Naive thymus-derived CD8-positive, alpha-beta T cell (primary cell): ENCODE data around the gene ICE2. TPM values are rescaled to one million over a fixed set of nuclear protein-coding genes. Genes with fewer than 3 reads are reported as not detected.

Experiments used
- ATAC-seq, 2 donors: fragments of 150-1000 bp; cut with Tn5 transposase in 1 of 2; sonication (Bioruptor Pico), chemical (Tn5 transposase) in 1 of 2; 1 replicate in 1 of 2; 2 replicates in 1 of 2; pipeline ENCODE4 v1.10.0; 2021; ENCODE audit warnings: mild to moderate bottlenecking in 2 of 2, moderate library complexity in 2 of 2
- POLR2A ChIA-PET: fragments of 350-600 bp; sonication (Branson Sonifier 250); formaldehyde crosslinking; loops from one replicate; lab custom pipeline; 2021; ENCODE audit warnings: antibody characterized with exemption; lab: Charles Lee
- DNase-seq, 10 donors: peaks; one replicate each; pipeline versions ENCODE4 v3.0.0 to v3.0.0-alpha.2; 2020 to 2022
- H3K27ac Mint-ChIP-seq, 10 donors: one replicate each; pipeline ENCODE4 v1.8.0; 2020 to 2022; ENCODE audit warnings: mild to moderate bottlenecking in 10 of 10, mixed read lengths in 10 of 10, moderate library complexity in 4 of 10, inconsistent platforms in 1 of 10
- H3K27me3 Mint-ChIP-seq, 5 donors: one replicate each; pipeline ENCODE4 v1.8.0; 2021 to 2022; ENCODE audit warnings: mixed read lengths in 5 of 5
- H3K36me3 Mint-ChIP-seq, 3 donors: one replicate each; pipeline ENCODE4 v1.8.0; 2020 to 2022; ENCODE audit warnings: mixed read lengths in 3 of 3, mild to moderate bottlenecking in 2 of 3, inconsistent platforms in 1 of 3
- H3K4me1 Mint-ChIP-seq, 4 donors: one replicate each; pipeline ENCODE4 v1.8.0; 2021 to 2022; ENCODE audit warnings: mixed read lengths in 4 of 4
- H3K4me3 Mint-ChIP-seq, 10 donors: one replicate each; pipeline ENCODE4 v1.8.0; 2020 to 2022; ENCODE audit warnings: mild to moderate bottlenecking in 10 of 10, mixed read lengths in 10 of 10, moderate library complexity in 6 of 10, inconsistent platforms in 1 of 10
- H3K9me3 Mint-ChIP-seq, 9 donors: one replicate each; pipeline ENCODE4 v1.8.0; 2020 to 2022; ENCODE audit warnings: mixed read lengths in 9 of 9, mild to moderate bottlenecking in 3 of 9, inconsistent platforms in 1 of 9, moderate library complexity in 1 of 9
- polyA plus RNA-seq, 3 donors: library from polyadenylated mRNA; unstranded; fragments of 300-500 nt; fragmentation: Illumina TruSeq; gene quantifications; one replicate each; pipeline ENCODE4 v1.2.3, GENCODE V29; 2021
- total RNA-seq, 8 experiments: library from RNA in 2 of 8; stranded (reverse) in 2 of 8; gene quantifications; one replicate each; pipeline ENCODE4 v1.2.3 and lab custom pipeline; 2021 to 2026

ICE2 gene, protein sequence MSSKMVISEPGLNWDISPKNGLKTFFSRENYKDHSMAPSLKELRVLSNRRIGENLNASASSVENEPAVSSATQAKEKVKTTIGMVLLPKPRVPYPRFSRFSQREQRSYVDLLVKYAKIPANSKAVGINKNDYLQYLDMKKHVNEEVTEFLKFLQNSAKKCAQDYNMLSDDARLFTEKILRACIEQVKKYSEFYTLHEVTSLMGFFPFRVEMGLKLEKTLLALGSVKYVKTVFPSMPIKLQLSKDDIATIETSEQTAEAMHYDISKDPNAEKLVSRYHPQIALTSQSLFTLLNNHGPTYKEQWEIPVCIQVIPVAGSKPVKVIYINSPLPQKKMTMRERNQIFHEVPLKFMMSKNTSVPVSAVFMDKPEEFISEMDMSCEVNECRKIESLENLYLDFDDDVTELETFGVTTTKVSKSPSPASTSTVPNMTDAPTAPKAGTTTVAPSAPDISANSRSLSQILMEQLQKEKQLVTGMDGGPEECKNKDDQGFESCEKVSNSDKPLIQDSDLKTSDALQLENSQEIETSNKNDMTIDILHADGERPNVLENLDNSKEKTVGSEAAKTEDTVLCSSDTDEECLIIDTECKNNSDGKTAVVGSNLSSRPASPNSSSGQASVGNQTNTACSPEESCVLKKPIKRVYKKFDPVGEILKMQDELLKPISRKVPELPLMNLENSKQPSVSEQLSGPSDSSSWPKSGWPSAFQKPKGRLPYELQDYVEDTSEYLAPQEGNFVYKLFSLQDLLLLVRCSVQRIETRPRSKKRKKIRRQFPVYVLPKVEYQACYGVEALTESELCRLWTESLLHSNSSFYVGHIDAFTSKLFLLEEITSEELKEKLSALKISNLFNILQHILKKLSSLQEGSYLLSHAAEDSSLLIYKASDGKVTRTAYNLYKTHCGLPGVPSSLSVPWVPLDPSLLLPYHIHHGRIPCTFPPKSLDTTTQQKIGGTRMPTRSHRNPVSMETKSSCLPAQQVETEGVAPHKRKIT
- total RNA-seq (10 to 100 TPM; 64.2 to 70.4 TPM), polyA plus RNA-seq (10 to 100 TPM; 68.6 to 71.4 (median 69.2) TPM), total RNA-seq (lab: John Stamatoyannopoulos, UW) (49.2 to 126 (median 105) reads per million in 6 experiments)

DNA sequence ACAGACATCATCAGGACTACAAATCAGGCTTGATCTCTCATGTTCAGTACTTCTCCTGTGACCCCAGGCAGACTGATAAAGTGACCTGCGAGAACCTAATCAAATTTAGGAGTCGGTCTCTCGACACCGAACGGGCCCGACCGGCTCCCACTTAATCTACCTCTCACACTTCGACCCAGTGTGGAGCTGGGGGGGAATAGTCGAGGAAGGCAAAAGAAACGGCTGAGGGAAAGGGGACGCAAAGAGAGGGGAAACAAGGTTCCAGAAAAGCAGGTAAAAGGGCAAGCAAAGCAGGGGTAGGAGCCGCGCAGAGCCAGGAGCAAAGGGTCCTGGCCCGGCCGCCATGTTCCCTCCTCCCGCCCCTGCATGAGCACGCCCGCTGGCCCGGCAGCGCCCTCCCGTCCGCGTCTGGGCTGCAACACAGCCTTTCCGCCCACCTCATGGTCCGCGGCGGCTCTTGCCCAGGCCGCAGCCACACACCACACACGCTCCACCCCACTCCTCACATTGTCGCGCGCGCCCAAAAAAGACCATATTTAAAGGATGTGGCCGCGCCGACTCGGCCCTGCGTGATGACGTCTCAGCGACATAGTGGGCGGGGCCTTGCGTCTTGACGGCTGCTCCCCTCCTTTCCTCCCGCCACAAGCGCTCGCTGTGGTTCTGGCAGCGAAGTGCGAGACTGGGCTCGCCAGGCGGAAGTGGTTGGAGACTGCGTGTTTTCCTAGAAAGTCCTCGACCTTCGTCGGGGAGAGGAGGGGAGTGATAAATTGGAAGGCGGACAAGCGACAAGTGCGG is at the start of gene ICE2:
TSS of gene ICE2 (minus strand) at position 577 of the 795 bp plus-strand sequence. CDS start 1,165 bp downstream, outside the sequence.
- peak within 1 kb of the TSS; percentile 93 to 100 (median 97) for H3K4me3 Mint-ChIP-seq
- peak; percentile 88 to 93 for ATAC-seq
- H3K27me3 Mint-ChIP-seq, result peaks cover 0 to 1% (median 0%) of the 10 kb centered on the region in 5 donors
- peaks cover 23 to 76% (median 70%) of the 10 kb centered on the region in 4 donors for H3K4me1 Mint-ChIP-seq
- H3K9me3 Mint-ChIP-seq, result no peaks in the 10 kb centered on the region
- H3K27ac Mint-ChIP-seq, result peak within 1 kb of the TSS; percentile 99 to 100 (median 100)
- peak; percentile 87 to 97 (median 94) for DNase-seq
- POLR2A ChIA-PET, result interaction anchor here (0.6 to 1.7 kb wide), 6 partner anchors 16 to 418 kb away, joined by 3 to 6 read pairs (median 4); no protein-coding TSS in a partner anchor
- peaks cover 5 to 25% (median 7%) of the 10 kb centered on the region in 3 donors for H3K36me3 Mint-ChIP-seq

- Mint-ChIP-seq H3K4me3 (peak overlapping the region in 8 of 10 donors; percentile 6 to 51 (median 38)), H3K36me3 (peaks cover 0 to 64% (median 6%) of the 10 kb centered on the region in 3 donors), H3K27me3 (no peaks in the 10 kb centered on the region), H3K9me3 (no peaks in the 10 kb centered on the region), H3K4me1 (peaks cover 32 to 85% (median 76%) of the 10 kb centered on the region in 4 donors), H3K27ac (peak overlapping the region; percentile 81 to 97 (median 92))
- DNase-seq, result peak in 2 of 10 donors; percentile 43 to 47
- peak; percentile 83 to 93 for ATAC-seq
- POLR2A ChIA-PET, result interaction anchor here (0.7 to 1.5 kb wide), 3 partner anchors 8 to 29 kb away, joined by 3 to 7 read pairs (median 4); no protein-coding TSS in a partner anchor
These were observed 49.6 kb upstream of the ICE2 start for GRCh38 chr15:60528530-60528929.

- Mint-ChIP-seq H3K9me3 (no peaks in the 10 kb centered on the region), H3K4me1 (peaks cover 28 to 80% (median 68%) of the 10 kb centered on the region in 4 donors), H3K27me3 (no peaks in the 10 kb centered on the region), H3K4me3 (peak overlapping the region in 1 of 10 donors; percentile 19), H3K27ac (peak overlapping the region; percentile 81 to 97 (median 91)), H3K36me3 (peaks cover 0 to 68% (median 8%) of the 10 kb centered on the region in 3 donors)
- no peak for DNase-seq
- ATAC-seq, result no peak
- POLR2A ChIA-PET, result interaction anchor here (0.9 kb wide), 1 partner anchor 16 kb away, joined by 3 read pairs; no protein-coding TSS in a partner anchor
These were observed 48.5 kb upstream of the ICE2 start for GRCh38 chr15:60527456-60527855.

DNA sequence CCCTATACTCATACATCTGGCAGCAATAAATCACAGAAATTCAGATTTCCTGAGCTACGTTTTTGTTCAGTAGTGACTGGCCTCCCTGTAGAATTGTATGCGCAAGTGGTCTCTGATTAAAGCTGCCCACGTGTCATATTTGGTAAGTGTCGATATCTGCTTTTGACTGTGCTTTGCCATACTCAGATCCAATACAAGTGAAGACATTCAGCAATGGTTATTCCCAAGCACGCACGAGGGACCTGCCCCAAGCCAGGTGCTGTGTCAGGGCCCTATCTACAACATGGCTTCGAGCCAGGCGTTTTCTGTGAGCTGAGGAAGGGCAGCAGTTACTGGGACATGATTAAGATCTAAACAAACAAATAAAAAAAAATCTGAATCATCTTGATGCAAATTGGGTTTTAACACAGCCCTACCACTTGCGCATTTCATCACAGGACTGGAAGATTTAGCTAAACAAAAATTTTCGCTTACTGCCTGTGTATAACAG is 47.2 kb upstream of the ICE2 start:
- H3K27me3 Mint-ChIP-seq, result no peaks in the 10 kb centered on the region
- ATAC-seq (no peak), DNase-seq (no peak)
- POLR2A ChIA-PET, result interaction anchor here (1.1 kb wide), 1 partner anchor 42 kb away, joined by 5 read pairs; no protein-coding TSS in a partner anchor
- H3K4me1 Mint-ChIP-seq, result peaks cover 32 to 81% (median 67%) of the 10 kb centered on the region in 4 donors
- peak overlapping the region in 9 of 10 donors; percentile 5 to 90 (median 81) for H3K27ac Mint-ChIP-seq
- H3K4me3 Mint-ChIP-seq, result peak overlapping the region in 1 of 10 donors; percentile 54
- no peaks in the 10 kb centered on the region for H3K9me3 Mint-ChIP-seq
- peaks cover 0 to 69% (median 8%) of the 10 kb centered on the region in 3 donors for H3K36me3 Mint-ChIP-seq

DNA sequence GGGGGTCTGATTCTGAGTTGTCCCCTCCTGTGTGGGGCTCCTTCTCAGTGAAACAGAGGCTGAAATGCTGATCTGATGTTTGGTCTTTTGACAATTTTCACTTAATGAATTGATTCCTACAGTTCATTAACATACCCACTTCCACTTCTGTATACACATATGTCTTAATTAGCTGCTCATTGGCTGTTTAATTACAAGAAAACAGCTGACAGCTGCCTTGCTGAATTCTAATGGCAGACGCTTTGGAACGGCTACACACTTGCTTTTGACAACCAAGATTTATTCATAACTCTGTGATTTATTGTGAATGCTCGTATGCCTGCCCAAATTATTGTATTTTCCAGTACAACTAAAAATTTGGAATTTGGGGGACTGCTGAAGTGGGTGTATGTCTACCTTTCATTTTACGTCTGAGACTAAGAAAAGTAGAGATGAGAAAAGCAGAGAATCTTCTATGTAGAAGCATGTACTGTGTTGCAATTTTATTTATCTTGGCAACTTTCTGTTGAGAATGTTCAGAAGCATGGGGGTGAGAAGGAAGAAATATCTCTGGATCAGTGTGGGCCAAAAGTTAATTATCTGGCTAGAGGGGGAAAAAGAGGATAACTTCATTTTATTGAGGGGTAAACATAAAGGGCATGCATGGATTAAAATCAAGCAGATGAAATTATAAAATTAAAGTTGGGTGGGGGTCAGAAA is 46.5 kb upstream of the ICE2 start:
- Mint-ChIP-seq H3K4me1 (peaks cover 36 to 81% (median 69%) of the 10 kb centered on the region in 4 donors), H3K9me3 (no peaks in the 10 kb centered on the region), H3K27me3 (no peaks in the 10 kb centered on the region), H3K4me3 (no peak overlapping the region), H3K36me3 (peaks cover 0 to 67% (median 8%) of the 10 kb centered on the region in 3 donors), H3K27ac (peak overlapping the region in 8 of 10 donors; percentile 5 to 90 (median 76))
- DNase-seq (no peak), ATAC-seq (no peak)
- POLR2A ChIA-PET, result no interaction called here

GRCh38 chr15:60523056-60523455 is 44.1 kb upstream of the ICE2 start:
- Mint-ChIP-seq H3K9me3 (no peaks in the 10 kb centered on the region), H3K36me3 (peaks cover 0 to 65% (median 5%) of the 10 kb centered on the region in 3 donors), H3K4me1 (peaks cover 41 to 82% (median 74%) of the 10 kb centered on the region in 4 donors), H3K4me3 (no peak overlapping the region), H3K27ac (peak overlapping the region in 6 of 10 donors; percentile 8 to 90 (median 60)), H3K27me3 (no peaks in the 10 kb centered on the region)
- POLR2A ChIA-PET, result interaction anchor here (1.9 kb wide), 1 partner anchor 12 kb away, joined by 5 read pairs; no protein-coding TSS in a partner anchor
- ATAC-seq (no peak), DNase-seq (no peak)

DNA sequence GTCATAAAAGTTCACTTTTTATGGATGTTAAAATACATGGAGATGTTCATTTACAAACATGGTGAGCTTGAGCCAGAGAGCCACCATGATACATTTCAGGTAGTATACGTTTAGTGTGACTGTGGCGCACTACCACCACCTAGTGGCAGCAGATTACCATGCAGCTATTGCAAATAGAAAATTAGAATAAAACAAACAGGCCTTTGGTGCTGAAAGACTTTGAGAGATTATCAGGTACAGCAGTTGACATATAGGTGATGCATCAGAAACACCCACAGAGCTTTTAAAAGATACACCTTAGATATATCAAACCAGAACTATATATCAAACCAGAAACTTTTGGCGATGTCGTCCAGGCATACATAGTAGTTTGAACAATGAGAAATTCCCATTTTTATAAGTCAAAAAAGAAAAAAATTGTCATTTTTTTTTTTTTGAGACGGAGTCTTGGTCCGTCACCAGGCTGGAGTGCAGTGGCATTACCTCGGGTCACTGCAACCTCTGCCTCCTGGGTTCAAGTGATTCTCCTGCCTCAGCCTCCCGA is 42.0 kb upstream of the ICE2 start:
- DNase-seq, result peak; percentile 61 to 86 (median 72)
- Mint-ChIP-seq H3K4me3 (peak overlapping the region in 1 of 10 donors; percentile 59), H3K36me3 (peaks cover 0 to 60% (median 5%) of the 10 kb centered on the region in 3 donors), H3K27ac (peak overlapping the region in 7 of 10 donors; percentile 23 to 84 (median 59)), H3K27me3 (no peaks in the 10 kb centered on the region), H3K4me1 (peaks cover 36 to 66% (median 61%) of the 10 kb centered on the region in 4 donors), H3K9me3 (no peaks in the 10 kb centered on the region)
- peak; percentile 81 to 93 for ATAC-seq
- POLR2A ChIA-PET, result interaction anchor here (0.5 to 1.5 kb wide), 16 partner anchors 8 to 396 kb away, joined by 3 to 7 read pairs (median 3); partner anchors contain the start of genes ANXA2 and ICE2

- peak overlapping the region in 1 of 10 donors; percentile 59 for H3K4me3 Mint-ChIP-seq
- POLR2A ChIA-PET, result interaction anchor here (0.6 to 1.5 kb wide), 15 partner anchors 9 to 396 kb away, joined by 3 to 7 read pairs (median 3); partner anchors contain the start of genes ANXA2 and ICE2
- peak in 1 of 2 donors; percentile 10 for ATAC-seq
- H3K27ac Mint-ChIP-seq, result peak overlapping the region in 8 of 10 donors; percentile 23 to 84 (median 61)
- no peaks in the 10 kb centered on the region for H3K9me3 Mint-ChIP-seq
- no peaks in the 10 kb centered on the region for H3K27me3 Mint-ChIP-seq
- DNase-seq, result peak in 1 of 10 donors; percentile 25
- H3K36me3 Mint-ChIP-seq, result peaks cover 0 to 59% (median 5%) of the 10 kb centered on the region in 3 donors
- peaks cover 34 to 63% (median 58%) of the 10 kb centered on the region in 4 donors for H3K4me1 Mint-ChIP-seq
These were observed 41.3 kb upstream of the ICE2 start for GRCh38 chr15:60520013-60520824.

DNA sequence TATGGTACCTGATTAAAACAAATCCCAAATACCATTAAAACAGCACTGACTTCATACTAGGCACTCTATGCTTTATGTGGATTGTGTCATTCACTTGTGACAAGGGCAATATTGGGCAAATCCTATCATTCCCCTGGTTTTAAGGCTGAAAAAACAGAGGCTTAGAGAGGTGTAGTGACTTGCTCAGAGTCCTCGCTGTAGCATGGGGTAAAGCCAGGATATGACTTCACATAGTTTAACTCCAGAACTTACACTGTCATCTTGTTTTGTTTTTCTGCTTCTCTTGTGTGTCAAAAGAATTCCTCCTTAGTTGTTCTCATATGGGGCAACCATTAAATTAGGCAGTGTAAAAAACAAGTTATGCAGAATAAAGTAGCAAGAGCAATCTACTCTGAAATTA is 40.3 kb upstream of the ICE2 start:
- DNase-seq (no peak), ATAC-seq (no peak)
- H3K4me1 Mint-ChIP-seq, result peaks cover 30 to 61% (median 50%) of the 10 kb centered on the region in 4 donors
- H3K36me3 Mint-ChIP-seq, result peaks cover 0 to 61% (median 5%) of the 10 kb centered on the region in 3 donors
- peak overlapping the region in 7 of 10 donors; percentile 16 to 87 (median 47) for H3K27ac Mint-ChIP-seq
- POLR2A ChIA-PET, result interaction anchor here (1.0 kb wide), 1 partner anchor 40 kb away, joined by 5 read pairs; no protein-coding TSS in a partner anchor
- H3K27me3 Mint-ChIP-seq, result no peaks in the 10 kb centered on the region
- H3K9me3 Mint-ChIP-seq, result no peaks in the 10 kb centered on the region
- peak overlapping the region in 1 of 10 donors; percentile 57 for H3K4me3 Mint-ChIP-seq
